Common myeloid progenitor, CD34-positive (primary cell): ENCODE data around the gene FAM83E.
A peak's percentile ranks its signal among the peaks of the same experiment; 100 is the strongest.

ENCODE experiments used
- CTCF ChIA-PET: fragments of 350-600 bp; sonication (Branson Sonifier 250); formaldehyde crosslinking; loops from one replicate; lab custom pipeline; 2021; ENCODE audit warnings: antibody characterized with exemption; lab: Charles Lee
- POLR2A ChIA-PET: fragments of 350-600 bp; sonication (Branson Sonifier 250); formaldehyde crosslinking; loops from one replicate; lab custom pipeline; 2021; ENCODE audit warnings: antibody characterized with exemption; lab: Charles Lee
- DNase-seq, 3 donors: peaks; one replicate each; pipeline versions ENCODE4 v3.0.0 to v3.0.0-alpha.2; 2013
- H3K27ac ChIP-seq, 2 experiments: 1 replicate in 1 of 2; 2 replicates in 1 of 2; pipeline ENCODE4 v1.7.0; 2013; ENCODE audit warnings: inconsistent platforms in 2 of 2, low read length in 2 of 2, mild to moderate bottlenecking in 2 of 2, low read depth in 1 of 2, moderate library complexity in 1 of 2; ENCODE audit not compliant: severe bottlenecking in 2 of 2, insufficient read depth in 1 of 2, poor library complexity in 1 of 2
- H3K27me3 ChIP-seq, 5 experiments: replicated peaks in 2 of 5; 1 replicate in 3 of 5; 2 replicates in 2 of 5; pipeline versions ENCODE4 v1.6.1 to v1.7.0; 2013; ENCODE audit warnings: low read length in 4 of 5, mild to moderate bottlenecking in 2 of 5, moderate library complexity in 2 of 5, inconsistent platforms in 1 of 5; ENCODE audit not compliant: insufficient read depth in 5 of 5, control insufficient read depth in 4 of 5
- H3K36me3 ChIP-seq, 4 experiments: 1 replicate in 2 of 4; 2 replicates in 2 of 4; pipeline versions ENCODE4 v1.6.1 to v1.7.0; 2013; ENCODE audit warnings: low read length in 3 of 4, control low read depth in 1 of 4, mild to moderate bottlenecking in 1 of 4; ENCODE audit not compliant: control insufficient read depth in 4 of 4, insufficient read depth in 4 of 4
- H3K4me1 ChIP-seq, 4 experiments: 1 replicate in 3 of 4; 2 replicates in 1 of 4; pipeline versions ENCODE4 v1.6.1 to v1.7.1; 2013; ENCODE audit warnings: low read length in 3 of 4, mild to moderate bottlenecking in 3 of 4, control low read depth in 1 of 4, inconsistent platforms in 1 of 4, moderate library complexity in 1 of 4; ENCODE audit not compliant: control insufficient read depth in 4 of 4, insufficient read depth in 4 of 4; ENCODE audit errors: control extremely low read depth in 1 of 4
- H3K4me3 ChIP-seq, 7 experiments: 1 replicate in 4 of 7; 2 replicates in 3 of 7; pipeline versions ENCODE4 v1.5.1 to v1.7.0; 2013; ENCODE audit warnings: mild to moderate bottlenecking in 7 of 7, low read length in 6 of 7, moderate library complexity in 6 of 7, inconsistent platforms in 2 of 7, low read depth in 2 of 7, control low read depth in 1 of 7; ENCODE audit not compliant: insufficient read depth in 4 of 7, control insufficient read depth in 1 of 7; ENCODE audit errors: extremely low read depth in 1 of 7
- H3K9me3 ChIP-seq, 5 experiments: 1 replicate in 4 of 5; 2 replicates in 1 of 5; pipeline versions ENCODE4 v1.6.1 to v1.7.1; 2013; ENCODE audit warnings: low read length in 4 of 5, mild to moderate bottlenecking in 2 of 5, inconsistent platforms in 1 of 5, low read depth in 1 of 5, moderate library complexity in 1 of 5; ENCODE audit not compliant: control insufficient read depth in 4 of 5, insufficient read depth in 2 of 5; ENCODE audit errors: control extremely low read depth in 1 of 5
- WGBS: methylation state at CpG from one replicate; pipeline ENCODE4 v1.1.5; 2013; ENCODE audit not compliant: insufficient coverage; 5-methylcytosine and 5-hydroxymethylcytosine counted together

The FAM83E gene

DNA sequence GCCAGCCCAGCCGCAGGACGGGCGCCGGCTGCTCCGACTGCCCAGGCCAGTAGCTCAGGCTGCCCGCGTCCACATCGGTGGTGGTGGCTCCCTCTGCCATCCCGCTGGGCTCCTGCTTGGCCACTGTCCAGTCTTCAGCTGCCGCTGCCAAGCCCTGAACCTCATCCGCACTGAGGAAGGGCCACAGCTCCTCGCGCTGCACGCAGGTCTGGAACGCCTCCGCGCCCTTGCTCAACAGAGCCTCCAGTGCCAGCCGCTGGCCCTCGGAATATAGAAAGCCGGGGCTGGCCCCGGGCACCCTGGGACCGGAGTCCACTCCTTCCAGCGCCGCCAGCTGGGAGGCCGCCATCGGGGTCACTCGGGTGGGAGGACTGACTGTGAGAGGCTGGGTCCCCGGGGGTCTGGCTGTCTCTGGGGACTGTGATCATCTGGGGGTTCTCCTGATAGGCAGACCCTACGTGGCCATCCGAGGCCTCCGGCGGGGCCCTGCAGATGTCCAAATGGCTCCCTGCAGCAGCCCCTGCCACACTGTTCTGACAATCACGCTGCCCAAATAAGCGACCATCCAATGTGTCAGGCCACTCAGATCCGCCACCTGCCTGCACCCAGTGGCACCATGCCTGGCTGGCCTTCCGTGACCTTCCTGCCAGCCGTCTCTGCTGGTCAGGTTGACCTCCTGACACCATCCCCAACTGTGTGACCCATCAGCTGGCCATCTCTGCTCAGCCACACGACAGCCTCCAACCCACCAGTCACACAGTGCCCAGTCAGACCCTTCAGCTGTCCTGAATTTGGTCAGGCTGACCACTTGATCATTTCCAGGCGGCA lies 1.6 kb downstream of the FAM83E start:
- H3K4me1 ChIP-seq = peaks cover 7 to 34% (median 21%) of the 10 kb centered on the region in 4 experiments
- POLR2A ChIA-PET = interaction anchor here (0.6 kb wide), 3 partner anchors 12 to 332 kb away, joined by 3 to 4 read pairs (median 3); no protein-coding TSS in a partner anchor
- no peak overlapping the region for H3K27ac ChIP-seq

GRCh38 chr19:48611872-48612271 lies 3.0 kb downstream of the FAM83E start:
- over 99% methylated on average over 14 of the region's 14 CpGs for WGBS
- ChIA-PET CTCF (no interaction called here), POLR2A (no interaction called here)
- DNase-seq = no peak
- Histone ChIP-seq H3K9me3 (no peaks in the 10 kb centered on the region), H3K4me3 (no peak overlapping the region), H3K4me1 (peaks cover 0 to 21% (median 7%) of the 10 kb centered on the region in 4 experiments), H3K27ac (no peak overlapping the region), H3K27me3 (no peaks in the 10 kb centered on the region), H3K36me3 (peaks cover 11 to 27% (median 17%) of the 10 kb centered on the region in 4 experiments)

More for the DNA sequence above, 1.6 kb downstream of the FAM83E start:
- no peak for DNase-seq
- H3K4me3 ChIP-seq = no peak overlapping the region
- H3K36me3 ChIP-seq = peaks cover 13 to 37% (median 24%) of the 10 kb centered on the region in 4 experiments
- H3K9me3 ChIP-seq = no peaks in the 10 kb centered on the region
- WGBS = 94% methylated on average over 34 of the region's 39 CpGs
- CTCF ChIA-PET = no interaction called here
- no peaks in the 10 kb centered on the region for H3K27me3 ChIP-seq

DNA sequence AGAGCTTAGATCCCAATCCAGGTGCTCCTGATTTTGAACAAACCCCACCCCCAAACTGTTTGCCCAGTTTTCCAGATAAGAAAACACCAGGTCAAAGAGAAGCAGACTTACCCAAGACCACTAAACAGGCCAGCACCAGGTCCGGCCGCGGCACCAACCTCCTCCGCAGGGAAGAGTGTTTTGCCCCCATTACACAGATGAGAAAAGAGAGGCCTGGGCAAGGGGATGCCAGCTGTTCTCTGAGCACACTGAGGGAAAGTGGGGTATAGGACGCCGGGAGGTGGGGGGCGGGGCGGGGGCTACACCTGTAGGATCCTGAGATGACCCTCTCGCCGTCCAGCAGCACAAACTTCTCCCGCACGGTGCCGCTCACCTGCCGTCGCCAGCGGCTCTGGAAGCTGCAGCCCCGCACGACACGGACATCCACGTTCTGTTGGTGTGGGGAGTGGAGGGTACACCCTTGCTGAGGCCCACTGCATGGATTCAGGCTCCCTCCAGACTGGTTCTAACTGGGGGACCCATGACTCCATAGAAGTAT lies 5.2 kb downstream of the FAM83E start:
- no peak overlapping the region for H3K4me3 ChIP-seq
- POLR2A ChIA-PET = interaction anchor here (0.7 kb wide), 1 partner anchor 33 kb away, joined by 4 read pairs; no protein-coding TSS in a partner anchor
- CTCF ChIA-PET = interaction anchor here (0.9 to 4.7 kb wide), 8 partner anchors 8 to 262 kb away, joined by 3 to 57 read pairs (median 5); partner anchors contain the start of genes RPL18 and SPHK2
- no peaks in the 10 kb centered on the region for H3K27me3 ChIP-seq
- H3K4me1 ChIP-seq = peaks cover 0 to 8% (median 0%) of the 10 kb centered on the region in 4 experiments
- peaks cover 0 to 5% (median 0%) of the 10 kb centered on the region in 4 experiments for H3K36me3 ChIP-seq
- DNase-seq = no peak
- 97% methylated on average over 17 of the region's 20 CpGs for WGBS
- no peak overlapping the region for H3K27ac ChIP-seq
- H3K9me3 ChIP-seq = no peaks in the 10 kb centered on the region

- Histone ChIP-seq H3K4me1 (peaks cover 0 to 8% (median 0%) of the 10 kb centered on the region in 4 experiments), H3K27ac (no peak overlapping the region), H3K9me3 (no peaks in the 10 kb centered on the region), H3K27me3 (no peaks in the 10 kb centered on the region), H3K36me3 (no peaks in the 10 kb centered on the region), H3K4me3 (peak overlapping the region in 4 of 7 experiments; percentile 20 to 70 (median 54))
- CTCF ChIA-PET = interaction anchor here (0.9 to 4.7 kb wide), 10 partner anchors 9 to 258 kb away, joined by 3 to 57 read pairs (median 4); partner anchors contain the start of genes RPL18 and SPHK2
- peak; percentile 74 to 82 (median 81) for DNase-seq
- WGBS = 0% methylated on average over 2 of the region's 9 CpGs
- POLR2A ChIA-PET = interaction anchor here (0.6 to 1.1 kb wide), 2 partner anchors 20 to 777 kb away, joined by 3 to 4 read pairs; no protein-coding TSS in a partner anchor
Measured at GRCh38 chr19:48608798-48609263, 6.0 kb downstream of the FAM83E start.

- Histone ChIP-seq H3K4me3 (no peak overlapping the region), H3K4me1 (peaks cover 0 to 8% (median 0%) of the 10 kb centered on the region in 4 experiments), H3K9me3 (no peaks in the 10 kb centered on the region), H3K27ac (no peak overlapping the region), H3K27me3 (no peaks in the 10 kb centered on the region), H3K36me3 (no peaks in the 10 kb centered on the region)
- 96% methylated on average over 6 of the region's 7 CpGs for WGBS
- DNase-seq = no peak
- ChIA-PET POLR2A (no interaction called here), CTCF (interaction anchor here (1.0 to 4.7 kb wide), 4 partner anchors 10 to 118 kb away, joined by 3 to 57 read pairs (median 15); no protein-coding TSS in a partner anchor)
Measured at GRCh38 chr19:48607359-48607755, 7.5 kb downstream of the FAM83E start.

- no peaks in the 10 kb centered on the region for H3K27me3 ChIP-seq
- DNase-seq = no peak
- no peaks in the 10 kb centered on the region for H3K36me3 ChIP-seq
- no peaks in the 10 kb centered on the region for H3K9me3 ChIP-seq
- H3K27ac ChIP-seq = no peak within 1 kb of the TSS
- no peak within 1 kb of the TSS for H3K4me3 ChIP-seq
- peaks cover 0 to 8% (median 2%) of the 10 kb centered on the region in 4 experiments for H3K4me1 ChIP-seq
- CTCF ChIA-PET = interaction anchor here (1.1 to 4.7 kb wide), 5 partner anchors 11 to 117 kb away, joined by 3 to 57 read pairs (median 5); no protein-coding TSS in a partner anchor
- WGBS = 94% methylated on average over 38 of the region's 39 CpGs
- POLR2A ChIA-PET = no interaction called here
Measured at GRCh38 chr19:48606463-48607358, 8.2 kb downstream of the FAM83E start, which contains the start of gene SPACA4. SPACA4 (plus strand) TSS chr19:48606742; CDS start chr19:48606979, 237 bp downstream.
